ENCODE measurements around the gene STX1B. TPM values are rescaled to one million over a fixed set of nuclear protein-coding genes. Genes with fewer than 3 reads are reported as not detected.

The STX1B gene
- total and polyA plus RNA-seq, 4 experiments from 2014 or later = 1.5 to 2.4 TPM; not detected in 2

GRCh38 chr16:31001507-31002249 is 8.8 kb downstream of the STX1B start:
- POLR2A ChIA-PET (ENCODE audit: partially characterized antibody) = no interaction called here

GRCh38 chr16:31000671-31001382 is 9.6 kb downstream of the STX1B start:
- Histone ChIP-seq H3K9me3 (ENCODE audit: control insufficient read depth in 1 of 2, low read length in 2 of 2) (no peaks in the 10 kb centered on the region), H3K4me1 (ENCODE audit: insufficient read depth, low read length) (peaks cover 11% of the 10 kb centered on the region), H3K36me3 (ENCODE audit: insufficient read depth, low read length) (no peaks in the 10 kb centered on the region), H3K4me3 (ENCODE audit: low read length in 2 of 2) (no peak overlapping the region), H3K27ac (ENCODE audit: low read depth, low read length) (no peak overlapping the region), H3K27me3 (ENCODE audit: insufficient read depth, low read length) (no peaks in the 10 kb centered on the region)
- Mint-ChIP-seq H3K36me3 (no peaks in the 10 kb centered on the region), H3K9me3 (no peaks in the 10 kb centered on the region), H3K4me1 (peaks cover 2 to 6% (median 4%) of the 10 kb centered on the region in 4 donors), H3K27ac (no peak overlapping the region), H3K27me3 (no peaks in the 10 kb centered on the region), H3K4me3 (no peak overlapping the region)
- ChIA-PET CTCF (ENCODE audit: partially characterized antibody) (no interaction called here), POLR2A (ENCODE audit: partially characterized antibody) (no interaction called here)
- DNase-seq = no peak
- intact Hi-C loops (cut with micrococcal nuclease) = no loop called here

More at GRCh38 chr16:31001507-31002249, 8.8 kb downstream of the STX1B start:
- Histone ChIP-seq H3K4me3 (ENCODE audit: low read length in 2 of 2) (no peak overlapping the region), H3K9me3 (ENCODE audit: control insufficient read depth in 1 of 2, low read length in 2 of 2) (no peaks in the 10 kb centered on the region), H3K27ac (ENCODE audit: low read depth, low read length) (no peak overlapping the region), H3K27me3 (ENCODE audit: insufficient read depth, low read length) (no peaks in the 10 kb centered on the region), H3K4me1 (ENCODE audit: insufficient read depth, low read length) (peaks cover 7% of the 10 kb centered on the region), H3K36me3 (ENCODE audit: insufficient read depth, low read length) (no peaks in the 10 kb centered on the region)
- DNase-seq = no peak
- intact Hi-C loops (cut with micrococcal nuclease) = no loop called here
- H3K4me1 Mint-ChIP-seq = peaks cover 0 to 3% (median 0%) of the 10 kb centered on the region in 4 donors
- no peaks in the 10 kb centered on the region for H3K36me3 Mint-ChIP-seq
- no peak overlapping the region for H3K4me3 Mint-ChIP-seq
- no peak overlapping the region for H3K27ac Mint-ChIP-seq
- peaks cover 0 to 3% of the 10 kb centered on the region in 2 donors for H3K27me3 Mint-ChIP-seq
- H3K9me3 Mint-ChIP-seq = no peaks in the 10 kb centered on the region
- CTCF ChIA-PET (ENCODE audit: partially characterized antibody) = interaction anchor here (1.5 kb wide), 1 partner anchor 17 kb away, joined by 7 read pairs; the partner anchor contains the start of gene HSD3B7

- intact Hi-C loops (cut with micrococcal nuclease) = loop anchor here (5.0 kb wide), 1 partner anchor 42 kb away; the partner anchor contains the start of gene SETD1A
- ChIA-PET CTCF (ENCODE audit: partially characterized antibody) (interaction anchor here (1.9 kb wide), 1 partner anchor 15 kb away, joined by 9 read pairs; no protein-coding TSS in a partner anchor), POLR2A (ENCODE audit: partially characterized antibody) (interaction anchor here (0.7 kb wide), 2 partner anchors 36 to 74 kb away, joined by 3 read pairs; partner anchors contain the start of gene ZNF668)
- H3K27me3 Mint-ChIP-seq = no peaks in the 10 kb centered on the region
- H3K9me3 Mint-ChIP-seq = no peaks in the 10 kb centered on the region
- no peaks in the 10 kb centered on the region for H3K36me3 Mint-ChIP-seq
- H3K27ac Mint-ChIP-seq = peak overlapping the region in 1 of 7 donors; percentile 9
- H3K4me1 Mint-ChIP-seq = peaks cover 2 to 6% (median 4%) of the 10 kb centered on the region in 4 donors
- Histone ChIP-seq H3K4me3 (ENCODE audit: low read length in 2 of 2) (no peak overlapping the region), H3K4me1 (ENCODE audit: insufficient read depth, low read length) (peaks cover 11% of the 10 kb centered on the region), H3K27ac (ENCODE audit: low read depth, low read length) (no peak overlapping the region), H3K27me3 (ENCODE audit: insufficient read depth, low read length) (no peaks in the 10 kb centered on the region), H3K36me3 (ENCODE audit: insufficient read depth, low read length) (no peaks in the 10 kb centered on the region), H3K9me3 (ENCODE audit: control insufficient read depth in 1 of 2, low read length in 2 of 2) (no peaks in the 10 kb centered on the region)
- DNase-seq = no peak
- no peak overlapping the region for H3K4me3 Mint-ChIP-seq
Measured at GRCh38 chr16:30998852-30999761, 11.3 kb downstream of the STX1B start.

DNA sequence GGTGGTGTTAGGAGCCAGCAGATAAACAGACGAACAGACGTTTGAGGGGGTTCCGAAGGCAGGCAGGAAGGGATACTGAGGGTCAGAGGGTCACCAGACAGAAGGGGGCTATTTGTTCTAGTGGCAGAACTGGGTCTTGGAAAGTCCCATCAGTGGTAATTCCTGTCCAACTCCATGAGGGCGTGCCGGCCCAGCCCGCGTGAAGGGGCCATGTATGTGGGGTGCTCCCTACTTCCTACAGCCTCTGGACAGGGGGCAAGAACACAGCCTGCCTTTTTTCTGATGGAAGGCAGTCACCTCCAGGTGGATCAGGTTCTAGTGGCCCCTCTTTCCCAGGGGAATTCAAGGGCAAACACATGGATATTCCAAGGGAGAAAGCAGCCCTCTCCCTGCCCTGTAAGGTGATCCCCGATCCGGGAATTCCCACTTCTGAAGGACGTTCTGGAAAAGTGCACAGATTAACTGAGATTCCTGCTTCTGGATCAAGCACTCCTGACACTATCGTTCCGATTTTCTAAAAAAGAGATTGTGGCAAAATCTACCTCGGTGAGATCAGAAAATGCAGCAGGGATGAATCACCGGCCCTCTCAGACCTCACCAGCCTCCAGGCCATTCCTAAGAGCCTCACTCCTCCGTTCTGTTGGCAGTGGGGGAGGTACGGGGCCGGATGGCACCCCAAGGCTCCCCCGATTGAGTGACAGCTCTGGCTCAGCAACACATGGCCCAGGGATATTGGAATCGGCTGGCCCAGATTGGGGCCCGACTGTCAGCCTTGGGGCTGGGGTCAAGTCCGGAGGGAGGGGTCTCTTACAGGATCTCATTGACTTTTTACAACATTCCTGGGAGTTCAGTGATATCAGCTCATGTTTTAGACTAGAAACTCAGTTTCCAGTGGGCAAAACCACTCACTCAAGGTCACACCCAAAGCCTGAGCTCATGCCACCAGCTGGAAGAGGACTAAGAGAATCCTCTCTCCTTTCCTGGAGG is 12.4 kb downstream of the STX1B start:
- no peak for DNase-seq
- peaks cover 11% of the 10 kb centered on the region for H3K4me1 ChIP-seq (ENCODE audit: insufficient read depth, low read length)
- H3K4me3 Mint-ChIP-seq = peak overlapping the region; percentile 46 to 86 (median 74)
- H3K36me3 Mint-ChIP-seq = no peaks in the 10 kb centered on the region
- no peaks in the 10 kb centered on the region for H3K27me3 ChIP-seq (ENCODE audit: insufficient read depth, low read length)
- H3K4me3 ChIP-seq (ENCODE audit: low read length in 2 of 2) = peak overlapping the region; percentile 6 to 60
- H3K27ac ChIP-seq (ENCODE audit: low read depth, low read length) = no peak overlapping the region
- no peaks in the 10 kb centered on the region for H3K27me3 Mint-ChIP-seq
- no peaks in the 10 kb centered on the region for H3K36me3 ChIP-seq (ENCODE audit: insufficient read depth, low read length)
- no peaks in the 10 kb centered on the region for H3K9me3 Mint-ChIP-seq
- CTCF ChIA-PET (ENCODE audit: partially characterized antibody) = interaction anchor here (1.1 to 1.9 kb wide), 2 partner anchors 14 to 144 kb away, joined by 3 to 9 read pairs; no protein-coding TSS in a partner anchor
- H3K4me1 Mint-ChIP-seq = peaks cover 2 to 6% (median 4%) of the 10 kb centered on the region in 4 donors
- POLR2A ChIA-PET (ENCODE audit: partially characterized antibody) = interaction anchor here (0.7 to 1.5 kb wide), 4 partner anchors 37 to 144 kb away, joined by 3 to 5 read pairs (median 4); partner anchors contain the start of genes ZNF646 and ZNF668
- H3K9me3 ChIP-seq (ENCODE audit: control insufficient read depth in 1 of 2, low read length in 2 of 2) = no peaks in the 10 kb centered on the region
- peak overlapping the region in 3 of 7 donors; percentile 18 to 54 (median 22) for H3K27ac Mint-ChIP-seq
- intact Hi-C loops (cut with micrococcal nuclease) = loop anchor here (1.0 to 5.0 kb wide), 5 partner anchors 35 to 144 kb away; partner anchors contain the start of genes KAT8, SETD1A, STX4 and ZNF646

- H3K9me3 Mint-ChIP-seq = no peaks in the 10 kb centered on the region
- peaks cover 2 to 6% (median 4%) of the 10 kb centered on the region in 4 donors for H3K4me1 Mint-ChIP-seq
- no peaks in the 10 kb centered on the region for H3K27me3 Mint-ChIP-seq
- CTCF ChIA-PET (ENCODE audit: partially characterized antibody) = interaction anchor here (1.1 kb wide), 1 partner anchor 145 kb away, joined by 3 read pairs; no protein-coding TSS in a partner anchor
- no peaks in the 10 kb centered on the region for H3K36me3 ChIP-seq (ENCODE audit: insufficient read depth, low read length)
- no peaks in the 10 kb centered on the region for H3K36me3 Mint-ChIP-seq
- peak; percentile 59 to 82 (median 66) for DNase-seq
- no peaks in the 10 kb centered on the region for H3K9me3 ChIP-seq (ENCODE audit: control insufficient read depth in 1 of 2, low read length in 2 of 2)
- intact Hi-C loops (cut with micrococcal nuclease) = loop anchor here (1.0 to 5.0 kb wide), 5 partner anchors 36 to 145 kb away; partner anchors contain the start of genes KAT8, SETD1A, STX4 and ZNF646
- peak overlapping the region; percentile 60 to 69 for H3K4me3 ChIP-seq (ENCODE audit: low read length in 2 of 2)
- H3K4me3 Mint-ChIP-seq = peak overlapping the region; percentile 67 to 86 (median 82)
- peak overlapping the region in 6 of 7 donors; percentile 54 to 89 (median 85) for H3K27ac Mint-ChIP-seq
- no peaks in the 10 kb centered on the region for H3K27me3 ChIP-seq (ENCODE audit: insufficient read depth, low read length)
- H3K4me1 ChIP-seq (ENCODE audit: insufficient read depth, low read length) = peaks cover 11% of the 10 kb centered on the region
- POLR2A ChIA-PET (ENCODE audit: partially characterized antibody) = interaction anchor here (0.7 to 1.5 kb wide), 4 partner anchors 11 to 145 kb away, joined by 3 to 5 read pairs (median 4); partner anchors contain the start of genes ZNF646 and ZNF668
- H3K27ac ChIP-seq (ENCODE audit: low read depth, low read length) = peak overlapping the region; percentile 47
Measured at GRCh38 chr16:30996985-30997724, 13.3 kb downstream of the STX1B start.

Data from CD4-positive, alpha-beta memory T cell (primary cell).